Chondrocyte (in vitro differentiated cells): ENCODE data around the gene AZIN2. TPM values are rescaled to one million over a fixed set of nuclear protein-coding genes. Genes with fewer than 3 reads are reported as not detected.
A peak's percentile ranks its signal among the peaks of the same experiment; 100 is the strongest.

ENCODE experiments used
- DNase-seq: peaks from one replicate; pipeline ENCODE4 v3.0.0; 2021; ENCODE audit warnings: mixed read lengths, low spot score
- H3K27ac Mint-ChIP-seq: one replicate; pipeline ENCODE4 v1.8.0; 2021; ENCODE audit warnings: mild to moderate bottlenecking, moderate library complexity, mixed read lengths; ENCODE audit not compliant: unreplicated experiment
- H3K27me3 Mint-ChIP-seq: 2 replicates; pipeline ENCODE4 v1.8.0; 2021; ENCODE audit warnings: low read depth, mixed read lengths
- H3K36me3 Mint-ChIP-seq: 2 replicates; pipeline ENCODE4 v1.8.0; 2021; ENCODE audit warnings: low read depth, mixed read lengths
- H3K4me1 Mint-ChIP-seq: 2 replicates; pipeline ENCODE4 v1.8.0; 2021; ENCODE audit warnings: low read depth, mild to moderate bottlenecking, mixed read lengths
- H3K4me3 Mint-ChIP-seq: one replicate; pipeline ENCODE4 v1.8.0; 2021; ENCODE audit warnings: mild to moderate bottlenecking, moderate library complexity, mixed read lengths; ENCODE audit not compliant: unreplicated experiment
- H3K9me3 Mint-ChIP-seq: 2 replicates; pipeline ENCODE4 v1.8.0; 2021; ENCODE audit warnings: low read depth, mixed read lengths
- total RNA-seq: library from RNA; stranded (reverse); gene quantifications from 3 replicates; pipeline ENCODE4 v1.2.1, GENCODE V29; 2021
- TF ChIP-seq, protein P1 (sequence below): fragments of 200-600 bp; sonication (generic); IDR thresholded peaks from 2 replicates; pipeline ENCODE4 v1.5.0; 2021; ENCODE audit warnings: antibody characterized with exemption, mild to moderate bottlenecking, moderate library complexity

The AZIN2 gene
- total RNA-seq, 1 donor from 2014 or later, result 3.5 TPM

DNA sequence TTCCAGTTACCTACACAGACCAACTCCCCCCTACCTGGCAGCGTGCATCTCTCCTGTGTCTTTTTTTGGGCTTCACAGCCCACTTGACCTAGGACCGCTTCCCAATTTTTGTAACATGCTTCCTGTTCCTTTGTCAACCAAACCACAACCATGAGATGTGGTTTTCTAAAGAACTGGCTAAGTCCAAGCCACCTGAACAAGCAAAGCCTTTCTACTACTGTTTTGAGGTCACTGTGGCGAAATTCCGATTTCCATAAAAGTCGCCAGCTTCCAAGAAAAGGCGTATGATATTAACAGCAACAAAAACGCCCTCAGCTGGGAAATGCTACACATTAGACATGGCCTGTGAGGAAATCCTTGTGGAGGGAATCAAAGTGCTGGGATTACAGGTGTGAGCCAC, 31.6 kb upstream of the AZIN2 start:
- Mint-ChIP-seq H3K36me3 (no peaks in the 10 kb centered on the region), H3K9me3 (no peaks in the 10 kb centered on the region), H3K27ac (no peak overlapping the region), H3K4me1 (peaks cover 16% of the 10 kb centered on the region), H3K27me3 (no peaks in the 10 kb centered on the region), H3K4me3 (no peak overlapping the region)
- no peak for DNase-seq
- TF ChIP-seq, protein P1, sequence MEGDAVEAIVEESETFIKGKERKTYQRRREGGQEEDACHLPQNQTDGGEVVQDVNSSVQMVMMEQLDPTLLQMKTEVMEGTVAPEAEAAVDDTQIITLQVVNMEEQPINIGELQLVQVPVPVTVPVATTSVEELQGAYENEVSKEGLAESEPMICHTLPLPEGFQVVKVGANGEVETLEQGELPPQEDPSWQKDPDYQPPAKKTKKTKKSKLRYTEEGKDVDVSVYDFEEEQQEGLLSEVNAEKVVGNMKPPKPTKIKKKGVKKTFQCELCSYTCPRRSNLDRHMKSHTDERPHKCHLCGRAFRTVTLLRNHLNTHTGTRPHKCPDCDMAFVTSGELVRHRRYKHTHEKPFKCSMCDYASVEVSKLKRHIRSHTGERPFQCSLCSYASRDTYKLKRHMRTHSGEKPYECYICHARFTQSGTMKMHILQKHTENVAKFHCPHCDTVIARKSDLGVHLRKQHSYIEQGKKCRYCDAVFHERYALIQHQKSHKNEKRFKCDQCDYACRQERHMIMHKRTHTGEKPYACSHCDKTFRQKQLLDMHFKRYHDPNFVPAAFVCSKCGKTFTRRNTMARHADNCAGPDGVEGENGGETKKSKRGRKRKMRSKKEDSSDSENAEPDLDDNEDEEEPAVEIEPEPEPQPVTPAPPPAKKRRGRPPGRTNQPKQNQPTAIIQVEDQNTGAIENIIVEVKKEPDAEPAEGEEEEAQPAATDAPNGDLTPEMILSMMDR, result no peak

- DNase-seq, result no peak
These were observed 30.5 kb upstream of the AZIN2 start for GRCh38 chr1:33050221-33051076.

DNA sequence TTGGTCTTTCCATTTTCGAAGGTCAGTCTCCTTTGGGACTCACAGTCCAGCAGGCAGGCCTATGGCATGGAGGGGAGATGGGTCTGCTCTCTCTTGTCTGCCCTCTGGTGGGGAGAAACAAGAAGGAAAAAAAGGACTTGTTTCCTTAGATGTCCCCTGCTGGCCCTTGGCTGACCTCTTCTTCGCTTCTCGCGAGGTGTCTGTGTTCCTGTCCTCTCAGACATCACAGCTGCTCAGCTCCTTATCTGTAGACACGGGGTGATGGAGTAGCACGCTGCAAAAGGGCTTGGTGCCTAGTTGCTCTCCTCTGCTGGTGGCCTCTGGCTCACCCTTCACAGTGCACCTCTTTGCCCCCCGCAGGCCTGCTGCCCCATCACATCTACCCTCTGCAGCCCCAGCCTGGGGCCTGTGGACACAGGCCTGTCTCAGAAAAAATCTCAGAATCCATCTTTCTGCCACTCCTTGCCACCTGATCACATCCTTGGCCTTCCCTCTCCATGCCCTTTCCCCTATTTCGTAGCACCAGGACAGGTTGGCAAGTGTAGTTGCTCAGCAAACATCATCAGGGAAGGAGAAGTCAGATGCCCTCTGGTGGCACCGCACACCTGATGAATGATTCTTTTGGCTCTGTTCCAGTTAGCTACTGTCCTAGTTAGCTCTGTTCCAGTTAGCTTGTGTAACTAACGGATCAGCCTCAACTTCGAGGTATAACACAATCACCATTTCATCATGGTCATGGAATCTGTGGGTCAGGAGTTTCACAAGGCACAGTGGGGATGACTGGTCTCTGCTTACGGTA, 25.5 kb upstream of the AZIN2 start:
- peaks cover 22% of the 10 kb centered on the region for H3K4me1 Mint-ChIP-seq
- TF ChIP-seq, protein P1, result peak; percentile 87
- DNase-seq, result no peak
- no peak overlapping the region for H3K4me3 Mint-ChIP-seq
- H3K9me3 Mint-ChIP-seq, result no peaks in the 10 kb centered on the region
- H3K36me3 Mint-ChIP-seq, result no peaks in the 10 kb centered on the region
- no peaks in the 10 kb centered on the region for H3K27me3 Mint-ChIP-seq
- H3K27ac Mint-ChIP-seq, result no peak overlapping the region

More at GRCh38 chr1:33050221-33051076, 30.5 kb upstream of the AZIN2 start:
- TF ChIP-seq, protein P1, result peak; percentile 17
- Mint-ChIP-seq H3K4me3 (no peak overlapping the region), H3K4me1 (peaks cover 22% of the 10 kb centered on the region), H3K9me3 (no peaks in the 10 kb centered on the region), H3K27me3 (no peaks in the 10 kb centered on the region), H3K27ac (peak overlapping the region; percentile 76), H3K36me3 (no peaks in the 10 kb centered on the region)

DNA sequence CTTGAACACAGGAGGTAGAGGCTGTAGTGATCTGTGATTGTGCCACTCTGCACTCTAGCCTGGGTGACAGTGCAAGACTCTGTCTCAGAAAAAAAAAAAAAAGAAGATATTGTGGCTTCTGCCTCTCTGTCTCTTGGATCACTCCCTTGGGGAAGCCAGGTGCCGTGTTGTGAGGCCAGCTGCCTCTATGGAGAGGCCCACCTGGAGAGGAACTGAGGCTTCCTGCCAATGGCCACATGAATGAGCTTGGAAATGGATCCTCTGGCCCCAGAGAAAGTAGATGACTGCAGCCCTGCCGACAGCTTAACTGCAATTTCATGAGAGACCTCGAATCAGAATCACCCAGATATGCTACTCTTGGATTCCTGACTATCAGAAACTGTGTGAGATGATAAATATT, 24.5 kb upstream of the AZIN2 start:
- TF ChIP-seq, protein P1, result no peak
- no peaks in the 10 kb centered on the region for H3K27me3 Mint-ChIP-seq
- no peaks in the 10 kb centered on the region for H3K9me3 Mint-ChIP-seq
- DNase-seq, result no peak
- no peak overlapping the region for H3K27ac Mint-ChIP-seq
- no peaks in the 10 kb centered on the region for H3K36me3 Mint-ChIP-seq
- H3K4me1 Mint-ChIP-seq, result peaks cover 28% of the 10 kb centered on the region
- H3K4me3 Mint-ChIP-seq, result no peak overlapping the region

DNA sequence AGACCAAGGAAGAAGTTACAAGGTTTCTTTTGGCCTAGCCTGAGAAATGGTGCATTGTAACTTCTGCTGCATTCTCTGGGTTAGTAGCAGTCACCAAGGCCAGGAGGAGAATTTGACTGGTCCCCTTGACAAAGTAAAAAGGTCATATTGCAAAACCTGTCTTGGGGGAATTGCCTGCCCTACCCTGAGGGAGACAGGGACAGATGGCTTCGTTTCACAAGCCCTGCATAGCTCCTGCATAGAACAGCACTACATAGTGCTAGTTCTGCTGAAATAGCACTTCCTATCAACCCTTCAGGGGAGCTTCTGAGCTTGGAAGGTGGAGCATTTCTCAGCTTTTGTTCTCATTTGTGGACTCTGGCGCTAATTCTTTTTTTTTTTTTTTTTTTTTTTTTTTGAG, 23.9 kb upstream of the AZIN2 start:
- DNase-seq, result no peak
- TF ChIP-seq, protein P1, result no peak
- Mint-ChIP-seq H3K36me3 (peaks cover 4% of the 10 kb centered on the region), H3K4me1 (peaks cover 34% of the 10 kb centered on the region), H3K27ac (no peak overlapping the region), H3K27me3 (no peaks in the 10 kb centered on the region), H3K9me3 (peaks cover 3% of the 10 kb centered on the region), H3K4me3 (no peak overlapping the region)
